ENCODE data around the gene PRSS50.

Gene PRSS50

DNA sequence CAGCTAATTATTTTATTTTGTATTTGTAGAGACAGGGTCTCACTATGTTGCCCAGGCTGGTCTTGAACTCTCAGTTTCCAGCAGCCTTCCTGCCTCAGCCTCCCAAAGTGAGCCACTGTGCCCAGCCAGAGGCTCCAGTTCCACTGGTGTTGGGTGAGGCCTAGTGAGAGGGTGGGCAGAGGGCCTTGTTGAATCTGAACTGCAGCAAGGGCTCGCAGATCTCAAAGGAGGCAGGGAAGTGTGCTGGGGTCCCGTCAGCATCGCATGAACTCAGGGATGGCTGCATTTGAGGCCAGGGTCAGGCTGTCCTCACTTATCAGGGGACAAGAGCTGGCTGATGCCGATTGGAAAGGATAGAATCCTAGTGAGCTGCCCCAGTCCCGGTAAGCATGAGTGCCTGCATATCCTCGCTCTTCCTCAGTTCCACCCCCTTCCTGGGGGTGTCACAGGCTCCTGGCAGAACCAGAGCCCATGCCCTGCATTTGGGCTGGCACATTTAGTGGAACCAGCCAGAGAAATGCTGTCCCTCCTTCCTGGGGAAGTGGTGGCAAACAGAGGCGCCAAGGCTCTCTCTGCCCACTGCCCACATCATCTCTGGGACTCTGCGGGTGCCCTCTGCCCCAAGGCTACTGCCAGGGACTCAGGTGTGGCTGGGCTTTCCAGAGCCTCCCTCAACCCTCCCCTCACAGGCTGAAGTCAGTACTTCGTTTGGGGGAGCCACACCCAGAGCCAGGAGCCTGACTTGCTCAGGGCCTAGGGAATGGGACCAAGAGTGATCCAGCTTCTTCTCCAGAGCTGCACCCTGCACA lies 48.3 kb downstream of the PRSS50 start:
- DNase-seq = no peak

DNA sequence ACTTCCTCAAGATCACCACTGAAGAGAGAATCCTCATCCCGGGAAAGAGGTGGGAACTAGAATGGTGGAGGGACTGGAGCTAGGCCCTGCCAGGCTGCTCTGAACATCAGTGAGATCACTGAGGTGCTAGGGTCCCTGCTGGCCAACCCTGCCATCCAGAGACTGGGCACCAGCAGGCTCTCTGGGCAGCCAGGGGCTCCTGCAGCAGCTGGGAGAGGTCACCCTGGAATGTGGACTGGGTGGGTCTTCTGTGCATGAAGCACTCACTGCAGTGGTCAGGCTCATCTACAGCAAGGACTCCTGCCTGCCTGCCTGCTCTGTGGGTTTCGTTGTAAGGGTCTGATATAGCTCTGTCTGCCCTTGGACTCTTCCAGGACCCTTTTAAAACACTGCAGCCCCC lies 49.1 kb downstream of the PRSS50 start:
- no peak for DNase-seq

- no peak for DNase-seq
Observed at GRCh38 chr3:46668116-46668515, 49.6 kb downstream of the PRSS50 start.

DNA sequence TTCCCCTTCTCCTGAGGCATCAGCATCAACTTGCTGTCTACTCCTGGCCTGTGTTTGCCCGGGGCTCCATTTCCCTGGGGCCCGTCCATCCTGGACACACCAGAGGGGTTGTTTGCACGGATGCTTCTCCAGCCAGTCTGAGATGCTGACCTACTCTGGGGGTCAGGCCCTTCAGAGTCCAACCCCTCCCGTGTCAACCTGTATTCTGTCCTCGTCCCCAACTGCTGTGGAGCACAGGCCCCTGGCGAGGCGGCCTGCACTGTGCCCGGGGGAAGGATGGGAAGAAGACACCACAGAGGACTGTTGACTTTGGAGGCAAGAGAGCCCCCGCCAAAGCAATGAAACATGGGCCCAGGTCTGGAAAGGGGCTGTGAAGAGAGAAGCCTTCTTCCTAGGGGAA lies 50.0 kb downstream of the PRSS50 start:
- DNase-seq = no peak

GRCh38 chr3:46667061-46667621 lies 50.5 kb downstream of the PRSS50 start:
- DNase-seq = no peak

- DNase-seq = no peak
Observed at GRCh38 chr3:46666453-46666845, 51.2 kb downstream of the PRSS50 start.

DNA sequence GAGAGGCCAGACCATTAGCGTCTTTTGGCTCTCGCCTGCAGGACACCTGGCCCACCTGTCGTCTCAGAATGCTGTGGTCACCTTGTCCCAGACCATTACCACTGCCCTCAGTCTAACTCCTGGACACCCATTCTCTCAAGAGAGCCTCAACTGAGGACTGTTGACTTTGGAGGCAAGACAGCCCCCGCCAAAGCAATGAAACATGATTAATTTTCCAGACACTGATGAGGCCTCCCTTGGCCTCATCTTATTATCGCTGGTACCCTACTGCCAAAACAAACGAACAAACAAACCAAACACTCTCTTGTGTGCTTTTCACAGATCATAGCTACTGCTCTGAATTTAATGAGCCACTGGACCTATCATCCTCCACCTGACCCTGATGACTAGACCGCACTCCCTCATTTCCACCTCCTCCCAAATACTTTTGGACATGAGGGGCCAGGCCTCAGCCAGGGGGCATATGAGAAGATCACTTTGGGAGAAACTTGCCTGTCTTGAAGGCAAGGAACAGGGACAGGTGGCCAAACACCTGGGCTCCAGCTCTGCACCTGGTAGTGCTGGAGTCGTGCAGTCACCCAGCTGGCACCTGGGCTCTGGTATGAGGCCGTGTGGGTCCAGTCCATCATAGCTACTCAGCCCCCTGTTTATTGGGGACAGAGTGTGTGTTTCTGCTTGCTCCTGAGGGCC lies 51.8 kb downstream of the PRSS50 start:
- DNase-seq = no peak

DNA sequence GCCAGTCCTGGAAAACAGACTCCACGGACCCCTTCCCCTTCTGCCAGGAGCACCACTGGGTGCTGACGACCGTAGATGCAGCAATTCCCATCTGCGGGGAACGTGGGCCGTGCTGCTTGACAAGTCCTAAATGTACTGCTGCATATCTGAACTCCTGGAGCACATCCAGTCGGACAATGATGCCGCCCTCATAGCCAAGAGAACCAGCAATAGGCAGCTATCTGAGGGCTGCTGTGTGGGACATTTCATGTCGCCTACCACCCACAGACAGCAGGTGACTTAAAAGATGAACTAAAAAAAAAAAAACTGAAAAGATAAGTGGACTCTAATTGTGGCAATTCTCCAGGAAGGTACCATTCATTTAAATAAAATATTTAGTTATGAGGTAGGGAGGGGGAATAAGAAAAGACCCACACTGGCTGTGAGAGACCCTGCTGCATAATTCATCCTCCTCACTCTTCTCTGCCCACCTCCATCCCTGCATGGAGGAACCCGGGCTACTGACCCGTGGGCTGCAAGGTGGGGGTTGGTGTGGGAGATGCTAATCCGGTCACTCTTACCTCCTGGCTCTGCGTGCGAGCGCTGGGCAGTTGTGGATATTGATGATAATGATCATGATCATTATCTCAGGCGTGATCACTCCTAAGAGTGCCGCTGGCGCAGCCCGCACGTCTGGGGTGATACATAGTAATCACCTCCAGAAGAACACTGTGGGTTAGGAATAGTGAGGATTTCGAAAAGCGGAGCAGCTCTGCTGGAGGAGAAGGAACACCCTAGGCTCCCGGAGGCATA lies 52.5 kb downstream of the PRSS50 start:
- no peak for DNase-seq

GRCh38 chr3:46664188-46664970 lies 53.3 kb downstream of the PRSS50 start:
- DNase-seq = no peak

- no peak for DNase-seq
Observed at GRCh38 chr3:46663591-46664135, 54.0 kb downstream of the PRSS50 start.

- no peak for DNase-seq
Observed at GRCh38 chr3:46662771-46663551, 54.7 kb downstream of the PRSS50 start.

All from activated CD4-positive, alpha-beta T cell treated with anti-CD3 and anti-CD28 coated beads for 4 hours (primary cell).